ENCODE data around the gene PSME3.

The PSME3 gene, protein sequence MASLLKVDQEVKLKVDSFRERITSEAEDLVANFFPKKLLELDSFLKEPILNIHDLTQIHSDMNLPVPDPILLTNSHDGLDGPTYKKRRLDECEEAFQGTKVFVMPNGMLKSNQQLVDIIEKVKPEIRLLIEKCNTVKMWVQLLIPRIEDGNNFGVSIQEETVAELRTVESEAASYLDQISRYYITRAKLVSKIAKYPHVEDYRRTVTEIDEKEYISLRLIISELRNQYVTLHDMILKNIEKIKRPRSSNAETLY

DNA sequence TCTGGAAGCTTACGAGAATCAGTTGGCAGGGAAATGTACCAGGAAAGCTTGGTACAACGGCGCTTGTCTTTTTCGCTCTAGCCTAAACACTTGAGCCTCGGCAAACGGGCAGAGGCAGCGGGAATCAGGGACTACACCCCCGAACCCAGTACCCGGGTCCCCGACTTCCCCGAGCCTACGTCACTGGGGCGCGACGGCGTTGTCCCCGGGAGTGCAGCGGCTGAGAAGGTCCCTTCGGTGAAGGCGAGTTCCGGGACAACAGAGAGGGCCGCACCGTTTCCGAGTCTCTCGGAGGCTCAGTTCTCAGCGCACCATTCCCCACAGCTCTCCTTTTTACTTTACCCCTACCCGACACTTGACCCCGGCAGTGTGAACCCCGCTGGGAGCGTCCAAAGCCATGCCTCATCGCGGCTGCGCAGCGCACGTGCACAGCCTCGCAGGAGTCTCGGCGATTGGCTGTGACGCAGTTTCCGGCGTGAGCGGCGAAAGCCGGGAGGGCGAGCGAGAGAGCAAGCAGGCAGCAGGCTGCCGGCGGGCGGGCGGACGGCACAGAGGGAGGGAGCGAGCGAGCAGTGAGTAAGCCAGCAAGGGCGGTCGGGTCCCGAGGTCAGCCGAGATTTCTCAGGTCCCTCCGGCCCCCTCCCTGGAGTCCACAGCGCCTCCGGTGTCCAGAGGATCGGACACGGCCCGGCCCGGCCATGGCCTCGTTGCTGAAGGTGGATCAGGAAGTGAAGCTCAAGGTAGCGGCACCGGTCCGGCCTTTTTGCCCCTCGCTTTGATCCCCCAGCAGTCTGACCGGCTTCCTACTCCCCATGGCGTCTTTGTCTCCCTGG, at the start of gene PSME3:
Gene PSME3, plus strand, starts transcription at position 464 of the 833 bp plus-strand sequence. Its CDS starts 235 bp downstream, at position 699.
- peak; percentile 91 for DNase-seq (ENCODE audit: low spot score)

DNA sequence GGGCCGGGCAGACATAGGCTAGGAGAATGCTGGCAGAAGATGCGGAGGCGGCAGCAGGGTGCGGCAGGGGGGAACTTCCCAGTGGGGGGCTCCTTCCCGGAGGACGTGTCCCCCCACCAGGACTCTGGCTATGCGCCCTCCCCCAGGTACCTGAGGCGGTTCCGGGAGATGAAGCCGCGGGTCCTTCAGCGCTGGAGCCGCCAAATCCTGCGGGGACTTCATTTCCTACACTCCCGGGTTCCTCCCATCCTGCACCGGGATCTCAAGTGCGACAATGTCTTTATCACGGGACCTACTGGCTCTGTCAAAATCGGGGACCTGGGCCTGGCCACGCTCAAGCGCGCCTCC, 49.4 kb upstream of the PSME3 start:
- no peak for DNase-seq (ENCODE audit: low spot score)

DNA sequence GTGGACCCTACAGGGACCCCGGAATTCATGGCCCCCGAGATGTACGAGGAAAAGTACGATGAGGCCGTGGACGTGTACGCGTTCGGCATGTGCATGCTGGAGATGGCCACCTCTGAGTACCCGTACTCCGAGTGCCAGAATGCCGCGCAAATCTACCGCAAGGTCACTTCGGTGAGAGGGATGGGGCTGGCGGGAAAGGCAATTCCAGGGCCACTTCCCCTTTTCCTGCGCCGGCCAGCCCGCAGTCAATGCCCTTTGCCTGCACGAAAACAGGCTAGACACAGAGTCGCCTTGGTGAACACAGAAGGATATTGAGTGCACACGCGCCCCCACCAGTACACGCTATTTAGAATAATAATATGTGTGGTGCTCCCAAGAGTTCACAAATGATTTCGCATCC, 48.8 kb upstream of the PSME3 start:
- no peak for DNase-seq (ENCODE audit: low spot score)

DNA sequence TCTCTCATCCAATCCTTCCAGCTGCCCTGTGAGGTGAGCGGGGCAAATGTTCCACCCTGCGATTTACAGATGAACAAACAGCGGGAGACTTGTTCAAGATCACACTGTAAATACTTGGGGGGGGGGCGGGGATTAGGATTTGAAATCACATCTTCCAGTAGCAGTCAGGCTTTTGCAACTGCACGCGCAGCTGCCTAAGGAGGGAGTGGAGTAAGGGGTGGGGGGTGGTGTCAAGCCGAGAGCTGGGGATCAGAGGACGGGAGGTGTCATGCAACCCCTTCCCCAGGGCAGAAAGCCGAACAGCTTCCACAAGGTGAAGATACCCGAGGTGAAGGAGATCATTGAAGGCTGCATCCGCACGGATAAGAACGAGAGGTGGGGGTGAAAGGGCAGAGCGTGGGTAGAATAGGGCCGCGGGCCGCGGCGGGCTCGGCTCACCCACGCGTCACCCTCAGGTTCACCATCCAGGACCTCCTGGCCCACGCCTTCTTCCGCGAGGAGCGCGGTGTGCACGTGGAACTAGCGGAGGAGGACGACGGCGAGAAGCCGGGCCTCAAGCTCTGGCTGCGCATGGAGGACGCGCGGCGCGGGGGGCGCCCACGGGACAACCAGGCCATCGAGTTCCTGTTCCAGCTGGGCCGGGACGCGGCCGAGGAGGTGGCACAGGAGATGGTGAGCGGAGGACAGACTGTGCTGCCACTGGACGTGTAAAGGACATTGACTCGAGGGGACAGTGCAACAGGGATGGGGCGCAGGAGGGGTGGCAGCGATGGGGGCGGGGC, 48.2 kb upstream of the PSME3 start:
- DNase-seq (ENCODE audit: low spot score): no peak

DNA sequence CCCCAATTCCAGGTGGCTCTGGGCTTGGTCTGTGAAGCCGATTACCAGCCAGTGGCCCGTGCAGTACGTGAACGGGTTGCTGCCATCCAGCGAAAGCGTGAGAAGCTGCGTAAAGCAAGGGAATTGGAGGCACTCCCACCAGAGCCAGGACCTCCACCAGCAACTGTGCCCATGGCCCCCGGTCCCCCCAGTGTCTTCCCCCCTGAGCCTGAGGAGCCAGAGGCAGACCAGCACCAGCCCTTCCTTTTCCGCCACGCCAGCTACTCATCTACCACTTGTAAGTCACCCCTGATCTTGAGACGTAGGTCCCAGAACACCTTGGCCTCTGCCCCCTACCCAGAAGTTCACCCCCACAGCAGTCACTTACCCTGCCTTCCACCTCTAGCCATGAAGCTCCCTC, 45.9 kb upstream of the PSME3 start:
- no peak for DNase-seq (ENCODE audit: low spot score)

DNA sequence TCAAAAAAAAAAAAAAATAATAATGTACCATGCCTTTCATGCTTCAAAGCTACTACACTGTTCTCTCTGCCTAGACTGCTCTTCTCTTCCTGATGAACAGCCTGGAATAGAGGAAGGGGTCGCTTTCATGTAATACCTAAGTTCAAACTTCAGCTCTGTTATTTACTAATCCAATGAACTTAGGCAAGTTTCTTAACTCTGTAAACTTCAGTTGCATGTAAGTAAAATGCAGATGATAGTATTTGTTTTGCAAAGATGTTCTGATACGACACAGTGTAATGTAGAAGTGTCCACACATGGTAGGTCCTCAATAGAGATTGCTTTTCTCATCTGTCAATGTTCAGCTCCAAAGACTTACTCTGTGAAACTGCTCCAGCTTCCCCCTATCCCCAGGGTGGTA, 41.2 kb upstream of the PSME3 start:
- no peak for DNase-seq (ENCODE audit: low spot score)

DNA sequence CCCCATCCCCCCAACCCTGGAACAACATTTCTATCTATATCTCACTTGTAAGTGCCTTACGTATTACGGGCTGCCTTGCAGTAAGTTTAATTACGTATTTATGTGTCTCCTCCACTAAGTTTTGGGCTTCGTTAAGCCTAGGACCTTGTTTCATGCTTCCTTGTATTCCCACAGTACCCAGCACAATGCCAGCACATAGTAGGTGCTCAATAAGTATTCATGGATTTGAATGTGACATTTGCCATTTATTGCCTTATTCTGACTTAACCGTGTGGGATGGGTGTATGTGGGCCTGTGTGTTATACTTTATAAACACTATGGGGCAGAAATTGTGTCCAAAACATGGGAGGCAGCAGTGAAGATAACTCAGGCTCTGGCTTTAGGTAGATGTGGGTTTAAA, 40.7 kb upstream of the PSME3 start:
- DNase-seq (ENCODE audit: low spot score): no peak

DNA sequence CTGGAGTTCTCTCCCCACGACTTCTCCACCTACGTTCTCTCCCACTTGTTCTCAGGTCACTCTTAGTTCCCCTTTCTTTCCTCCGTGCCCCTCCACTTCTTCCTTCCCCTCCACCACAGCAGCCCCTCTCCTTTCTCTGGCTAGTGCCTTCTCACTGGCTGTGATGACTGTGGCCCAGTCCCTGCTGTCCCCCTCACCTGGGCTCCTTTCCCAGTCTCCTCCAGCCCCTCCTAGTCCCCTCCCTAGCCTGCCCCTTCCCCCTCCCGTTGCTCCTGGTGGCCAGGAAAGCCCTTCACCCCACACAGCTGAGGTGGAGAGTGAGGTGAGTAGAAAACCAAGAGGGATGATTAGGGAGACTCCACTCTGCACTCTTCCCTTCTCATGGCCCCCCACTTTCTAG, 38.1 kb upstream of the PSME3 start:
- no peak for DNase-seq (ENCODE audit: low spot score)

DNA sequence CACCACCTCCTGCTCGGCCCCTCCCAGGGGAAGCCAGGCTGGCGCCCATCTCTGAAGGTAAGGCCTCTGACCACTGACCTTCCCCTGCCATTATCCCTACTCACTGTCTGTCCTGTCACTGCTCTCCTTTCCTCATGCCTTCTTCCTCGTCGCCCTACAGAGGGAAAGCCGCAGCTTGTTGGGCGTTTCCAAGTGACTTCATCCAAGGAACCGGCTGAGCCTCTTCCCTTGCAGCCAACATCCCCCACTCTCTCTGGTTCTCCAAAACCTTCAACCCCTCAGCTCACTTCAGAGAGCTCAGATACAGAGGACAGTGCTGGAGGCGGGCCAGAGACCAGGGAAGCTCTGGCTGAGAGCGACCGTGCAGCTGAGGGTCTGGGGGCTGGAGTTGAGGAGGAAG, 37.7 kb upstream of the PSME3 start:
- DNase-seq (ENCODE audit: low spot score): no peak

DNA sequence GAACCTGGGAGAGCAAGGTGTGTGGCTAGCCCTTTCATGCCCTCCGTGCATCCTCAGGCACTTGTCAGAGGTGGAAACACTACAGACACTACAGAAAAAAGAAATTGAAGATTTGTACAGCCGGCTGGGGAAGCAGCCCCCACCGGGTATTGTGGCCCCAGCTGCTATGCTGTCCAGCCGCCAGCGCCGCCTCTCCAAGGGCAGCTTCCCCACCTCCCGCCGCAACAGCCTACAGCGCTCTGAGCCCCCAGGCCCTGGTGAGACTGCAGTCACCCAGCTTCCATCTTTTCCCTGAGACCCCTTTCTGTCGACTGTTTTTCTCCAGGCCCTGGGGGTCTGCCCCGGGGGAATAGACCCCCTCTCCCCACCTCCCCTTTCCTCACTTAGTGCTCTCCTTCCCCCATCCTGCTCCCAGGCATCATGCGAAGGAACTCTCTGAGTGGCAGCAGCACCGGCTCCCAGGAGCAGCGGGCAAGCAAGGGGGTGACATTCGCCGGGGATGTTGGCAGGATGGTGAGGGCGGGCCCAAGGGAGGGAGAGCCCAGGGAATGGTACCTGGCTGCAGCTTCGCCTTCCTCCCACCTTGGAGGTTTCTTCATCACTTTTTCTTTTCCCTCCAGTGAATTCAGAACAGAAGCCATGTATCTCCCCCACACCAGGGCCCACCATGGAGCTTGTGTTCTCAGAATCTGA, 37.0 kb upstream of the PSME3 start:
- no peak for DNase-seq (ENCODE audit: low spot score)

DNA sequence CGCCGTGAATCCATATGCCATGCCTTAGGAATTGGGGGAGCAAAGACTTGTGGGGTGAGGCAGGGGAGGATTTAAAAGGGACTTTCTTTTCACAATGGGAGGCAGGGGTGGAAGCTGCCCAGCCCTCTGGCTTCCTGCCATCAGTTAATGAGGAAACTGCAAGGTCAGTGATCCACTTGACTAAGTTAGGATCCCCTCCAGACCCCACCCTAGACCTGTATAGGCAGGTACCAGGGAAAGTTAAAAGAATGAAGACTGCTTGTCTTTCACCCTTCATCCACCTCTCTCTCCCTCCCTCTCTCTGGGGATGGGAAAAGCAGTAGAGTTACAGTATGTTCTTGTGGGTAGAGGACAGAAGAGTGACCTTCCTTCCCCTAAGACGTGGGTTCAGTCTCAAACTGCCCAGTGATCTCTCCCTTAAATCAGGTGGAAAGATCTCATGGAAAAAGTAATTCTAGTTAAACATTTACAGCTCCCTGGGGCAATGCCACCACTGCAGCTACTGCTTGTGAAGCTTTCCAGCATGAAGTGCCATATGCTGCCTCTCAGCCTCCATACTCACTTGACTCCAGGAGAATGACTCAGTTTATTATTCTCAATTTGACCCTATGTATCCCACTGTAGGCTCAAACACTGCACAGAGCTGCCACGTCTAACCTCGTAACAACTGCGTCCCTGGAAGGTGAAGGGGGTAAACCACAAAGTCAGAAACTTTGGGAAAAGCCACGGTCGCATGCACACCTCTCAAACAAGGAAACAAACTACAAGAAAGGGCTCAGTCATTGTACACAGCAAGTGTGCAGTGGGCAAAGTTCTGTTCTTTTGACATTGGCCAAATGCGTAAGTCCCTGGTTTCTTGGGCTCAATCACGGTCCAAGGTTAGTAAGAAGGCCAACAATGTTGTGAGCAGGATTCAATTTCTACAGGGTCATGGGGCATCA, 35.9 kb upstream of the PSME3 start:
- DNase-seq (ENCODE audit: low spot score): no peak

DNA sequence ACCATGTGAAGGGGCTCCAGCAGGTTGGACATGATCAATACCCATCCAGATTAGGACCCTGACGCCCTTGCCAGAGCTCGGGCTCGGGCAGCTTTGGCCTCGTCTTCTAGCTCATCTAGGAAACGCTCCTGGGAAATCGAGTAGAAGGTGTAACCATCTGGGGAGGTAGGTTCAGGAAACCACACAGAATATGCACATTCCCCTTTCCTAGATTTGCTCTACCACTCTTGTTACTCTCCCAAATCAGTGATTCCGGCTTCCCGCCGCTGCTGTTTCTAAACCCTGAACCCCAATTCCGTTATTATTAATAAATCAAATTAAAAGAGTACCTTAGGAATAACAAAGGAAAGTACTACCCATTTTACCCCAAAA, 35.2 kb upstream of the PSME3 start:
- DNase-seq (ENCODE audit: low spot score): no peak

DNA sequence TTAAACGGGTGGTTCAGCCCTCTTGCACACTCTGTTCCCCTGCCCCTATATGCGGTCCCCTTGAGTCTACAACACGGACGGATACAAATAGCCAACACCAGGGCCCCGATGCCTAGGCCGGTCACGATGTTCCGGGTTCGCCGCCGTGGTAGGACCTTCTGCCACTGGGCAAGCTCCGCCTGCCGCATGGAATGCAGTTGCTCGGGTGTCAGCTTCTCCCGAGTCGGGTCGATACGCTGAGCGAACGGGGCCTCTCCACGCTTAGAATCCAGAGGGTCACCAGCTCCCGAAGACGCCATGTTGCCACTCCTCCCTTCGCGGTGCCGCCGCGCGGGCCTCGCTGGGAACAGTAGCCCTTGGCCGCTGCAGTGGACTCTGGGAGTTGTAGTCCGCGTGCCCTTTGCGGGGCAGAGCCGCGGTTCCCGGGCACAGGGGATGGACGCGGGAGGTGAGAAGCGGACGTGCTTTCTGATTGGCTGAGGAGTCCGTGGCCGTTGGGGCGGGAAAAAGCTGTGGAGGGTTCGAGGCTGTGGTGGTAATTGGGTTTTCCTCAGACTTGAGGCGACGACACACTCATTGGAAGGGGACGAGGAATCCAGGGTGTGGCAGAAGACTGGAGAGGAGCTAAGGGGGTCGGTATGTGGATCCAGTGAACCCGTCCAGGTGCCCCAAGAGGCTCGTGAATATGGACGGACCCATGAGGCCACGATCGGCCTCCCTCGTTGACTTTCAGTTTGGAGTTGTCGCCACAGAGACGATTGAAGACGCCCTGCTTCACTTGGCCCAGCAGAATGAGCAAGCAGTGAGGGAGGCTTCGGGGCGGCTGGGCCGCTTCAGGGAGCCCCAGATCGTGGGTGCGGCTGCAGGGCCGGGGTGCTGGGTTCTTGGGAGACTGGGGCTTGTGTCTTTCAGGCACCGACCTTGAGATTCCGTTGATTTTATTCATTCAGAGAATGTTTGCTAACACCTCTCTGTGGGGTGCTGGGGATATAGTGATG, 34.5 kb upstream of the PSME3 start, which contains the start of the genes CNTD1 and COA3:
Gene CNTD1, plus strand, starts transcription at position 479 of the 998 bp plus-strand sequence. Its CDS starts 207 bp downstream, at position 686.
Gene COA3, minus strand, starts transcription at position 322 of the 998 bp plus-strand sequence. Its CDS starts 23 bp downstream, at position 299.
- peak; percentile 93 for DNase-seq (ENCODE audit: low spot score)

DNA sequence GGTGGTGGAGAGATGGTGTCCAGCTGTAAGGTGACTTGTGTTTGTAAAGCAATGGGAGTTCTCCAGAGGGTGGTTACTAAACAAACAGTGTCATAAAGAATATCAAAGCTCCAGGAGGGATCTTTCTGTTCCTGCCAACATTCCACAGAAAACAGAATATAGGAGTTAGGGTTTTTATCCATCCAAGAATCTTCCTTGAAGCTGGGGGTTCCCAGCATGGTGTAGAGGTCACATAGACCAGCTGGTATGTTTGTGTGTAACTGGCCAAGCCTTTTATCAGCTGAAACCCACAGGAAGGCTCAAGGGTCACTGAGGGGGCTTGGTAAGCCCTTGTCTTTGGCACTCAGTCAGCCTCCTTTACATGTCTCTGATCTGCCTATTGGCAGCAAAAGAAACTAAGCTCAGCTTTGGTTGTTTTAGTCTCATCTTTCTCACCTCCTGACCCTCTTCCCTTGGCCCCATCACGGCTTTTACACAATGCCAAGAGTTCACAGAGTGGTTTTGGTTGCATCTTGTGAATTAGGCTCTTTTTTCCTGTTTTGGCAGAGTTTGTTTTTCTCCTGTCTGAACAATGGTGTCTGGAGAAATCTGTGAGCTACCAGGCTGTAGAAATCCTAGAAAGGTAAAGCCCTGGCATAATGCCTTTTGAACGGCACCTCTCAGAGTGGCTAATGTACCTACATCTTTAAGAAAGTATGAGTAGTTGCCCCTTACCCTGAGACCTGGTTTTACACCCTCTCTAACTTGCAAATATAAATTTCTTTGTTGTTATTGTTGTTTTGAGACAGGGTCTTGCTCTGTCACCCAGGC, 29.9 kb upstream of the PSME3 start:
- no peak for DNase-seq (ENCODE audit: low spot score)

DNA sequence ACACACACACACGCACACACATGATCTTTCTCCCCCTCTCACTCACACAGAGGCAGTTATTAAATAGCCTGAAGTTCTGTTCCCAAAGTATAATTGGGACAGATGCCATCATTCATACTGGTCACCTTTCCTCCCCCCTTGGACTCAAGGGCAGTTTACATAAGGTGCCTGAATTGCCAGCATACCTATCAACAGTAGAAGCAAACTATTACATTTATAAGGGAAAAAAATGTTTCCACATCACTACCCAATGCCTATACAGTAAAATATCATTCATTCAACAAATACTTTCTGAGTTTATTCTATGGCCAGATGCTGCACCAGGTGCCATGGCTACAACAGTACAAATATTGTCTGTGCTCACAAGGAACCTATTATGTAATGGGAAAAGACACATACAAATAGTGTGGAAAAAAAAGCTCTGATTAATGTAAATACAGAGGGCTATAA, 28.3 kb upstream of the PSME3 start:
- no peak for DNase-seq (ENCODE audit: low spot score)

DNA sequence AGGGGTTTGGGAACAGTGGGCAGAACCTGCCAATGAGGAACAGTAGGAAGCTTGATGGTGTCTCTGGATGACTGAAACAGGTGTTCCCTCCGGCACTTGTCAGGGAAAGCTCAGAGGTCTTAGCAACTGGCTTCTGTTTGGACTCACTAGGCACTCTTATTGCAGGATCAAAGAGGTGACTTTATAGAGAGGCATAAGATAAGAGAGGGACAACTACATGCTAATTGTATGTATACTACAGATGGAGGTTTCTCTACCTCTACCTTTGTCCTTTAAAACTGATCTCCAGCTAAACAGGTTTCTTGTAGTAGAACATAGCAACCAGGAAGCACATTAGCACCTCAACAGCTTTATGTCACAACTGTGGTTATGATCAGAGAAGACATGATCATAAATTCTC, 26.9 kb upstream of the PSME3 start:
- DNase-seq (ENCODE audit: low spot score): no peak

DNA sequence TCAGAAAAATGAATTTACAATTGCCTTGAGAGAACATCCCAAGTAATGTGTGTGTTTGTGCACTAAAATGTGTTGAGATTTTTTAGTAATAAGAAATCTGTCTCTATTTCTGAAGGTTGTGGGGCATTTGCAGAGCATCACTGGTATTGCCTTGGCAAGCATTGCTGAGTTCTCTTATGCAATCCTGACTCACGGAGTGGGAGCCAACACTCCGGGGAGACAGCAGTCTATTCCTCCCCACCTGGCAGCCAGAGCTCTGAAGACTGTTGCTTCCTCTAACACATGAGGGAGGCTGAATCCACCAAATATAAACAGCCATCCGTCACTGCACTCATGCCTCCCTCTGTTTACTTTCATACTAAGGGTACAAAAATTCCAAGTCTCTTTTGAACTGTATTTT, 23.9 kb upstream of the PSME3 start:
- DNase-seq (ENCODE audit: low spot score): peak; percentile 84

DNA sequence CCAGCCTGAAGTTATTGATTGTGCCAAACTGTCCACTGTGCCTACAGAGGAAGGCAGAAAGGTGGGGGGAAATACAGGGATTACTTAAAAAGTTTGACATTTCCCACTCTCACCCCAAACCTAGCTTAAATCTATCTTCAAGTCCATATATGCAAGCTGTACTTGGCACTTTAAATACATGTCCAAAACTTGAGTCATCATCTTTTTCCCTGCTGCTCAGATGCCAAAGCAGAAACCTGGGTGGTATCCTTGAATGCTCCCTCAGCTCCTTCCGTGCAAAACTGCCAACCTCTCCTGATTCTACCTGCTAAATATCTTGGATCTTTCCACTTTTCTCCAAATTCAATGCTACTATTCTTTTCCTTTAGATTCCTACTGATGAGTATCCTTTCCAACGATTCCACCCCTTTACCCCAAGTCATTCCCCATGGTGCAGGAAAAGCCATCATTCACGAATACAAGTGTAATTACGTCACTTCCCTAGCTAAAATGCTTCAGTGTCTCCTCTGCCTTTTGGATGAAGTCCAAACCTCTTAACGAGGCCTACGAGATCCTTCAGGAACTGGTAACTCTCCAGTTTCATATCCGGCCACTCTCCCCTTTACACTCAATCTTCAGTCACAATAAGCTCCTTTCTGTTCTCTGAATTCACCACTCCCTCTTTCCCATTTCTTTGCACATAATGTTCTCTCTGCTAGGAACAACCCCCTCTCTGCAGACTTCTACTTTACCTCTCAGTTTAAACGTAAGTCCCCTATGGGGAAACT, 18.4 kb upstream of the PSME3 start:
- DNase-seq (ENCODE audit: low spot score): peak; percentile 13

Measured in AG08396 (cell line).